Measurements from ENCODE around the gene OSBPL8.

DNA sequence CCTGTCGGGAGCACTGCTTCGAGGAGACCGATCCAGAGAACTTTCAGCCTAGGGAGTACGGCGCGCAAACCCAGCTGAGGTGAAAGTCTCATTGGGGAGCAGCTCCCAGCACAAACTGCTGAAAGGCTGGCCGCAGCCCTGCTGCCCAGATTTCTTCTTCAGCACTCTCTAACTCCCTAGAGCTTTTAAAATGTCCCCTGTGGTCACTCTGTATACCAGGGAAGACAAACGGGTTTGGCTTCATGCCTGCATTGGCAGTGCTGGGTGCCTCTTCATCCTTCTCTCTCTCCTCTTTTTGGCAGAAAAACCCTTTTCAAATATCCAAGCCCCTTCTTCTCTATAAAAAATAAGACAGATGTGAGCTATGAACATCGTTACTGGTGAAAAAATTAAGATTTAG lies 246.3 kb downstream of the OSBPL8 start:
- TF ChIP-seq MEF2A (IDR thresholded peaks at IDR 0.05; ENCODE audit: insufficient read depth, low read depth, low read length) (no peak), EZH2 (IDR thresholded peaks at IDR 0.05; ENCODE audit: borderline replicate concordance, control insufficient read depth, low read depth, low read length) (no peak), POLR2A (IDR thresholded peaks at IDR 0.05; ENCODE audit: low read depth, low read length) (no peak), ESRRA (IDR thresholded peaks at IDR 0.05; ENCODE audit: low read length) (no peak), LARP7 (IDR thresholded peaks at IDR 0.05) (no peak), BACH1 (IDR thresholded peaks at IDR 0.05; ENCODE audit: borderline replicate concordance) (no peak), MXI1 (IDR thresholded peaks at IDR 0.05; ENCODE audit: low read depth, low read length) (no peak)
- TF ChIP-seq, protein P1, sequence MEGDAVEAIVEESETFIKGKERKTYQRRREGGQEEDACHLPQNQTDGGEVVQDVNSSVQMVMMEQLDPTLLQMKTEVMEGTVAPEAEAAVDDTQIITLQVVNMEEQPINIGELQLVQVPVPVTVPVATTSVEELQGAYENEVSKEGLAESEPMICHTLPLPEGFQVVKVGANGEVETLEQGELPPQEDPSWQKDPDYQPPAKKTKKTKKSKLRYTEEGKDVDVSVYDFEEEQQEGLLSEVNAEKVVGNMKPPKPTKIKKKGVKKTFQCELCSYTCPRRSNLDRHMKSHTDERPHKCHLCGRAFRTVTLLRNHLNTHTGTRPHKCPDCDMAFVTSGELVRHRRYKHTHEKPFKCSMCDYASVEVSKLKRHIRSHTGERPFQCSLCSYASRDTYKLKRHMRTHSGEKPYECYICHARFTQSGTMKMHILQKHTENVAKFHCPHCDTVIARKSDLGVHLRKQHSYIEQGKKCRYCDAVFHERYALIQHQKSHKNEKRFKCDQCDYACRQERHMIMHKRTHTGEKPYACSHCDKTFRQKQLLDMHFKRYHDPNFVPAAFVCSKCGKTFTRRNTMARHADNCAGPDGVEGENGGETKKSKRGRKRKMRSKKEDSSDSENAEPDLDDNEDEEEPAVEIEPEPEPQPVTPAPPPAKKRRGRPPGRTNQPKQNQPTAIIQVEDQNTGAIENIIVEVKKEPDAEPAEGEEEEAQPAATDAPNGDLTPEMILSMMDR (IDR thresholded peaks at IDR 0.05 in 2 of 3, conservative IDR thresholded peaks at IDR 0.05 in 1 of 3; ENCODE audit: control insufficient read depth in 2 of 3, extremely low read depth in 1 of 3, insufficient read depth in 1 of 3, low read depth in 3 of 3, low read length in 3 of 3) = no peak
- TF ChIP-seq, protein P2, sequence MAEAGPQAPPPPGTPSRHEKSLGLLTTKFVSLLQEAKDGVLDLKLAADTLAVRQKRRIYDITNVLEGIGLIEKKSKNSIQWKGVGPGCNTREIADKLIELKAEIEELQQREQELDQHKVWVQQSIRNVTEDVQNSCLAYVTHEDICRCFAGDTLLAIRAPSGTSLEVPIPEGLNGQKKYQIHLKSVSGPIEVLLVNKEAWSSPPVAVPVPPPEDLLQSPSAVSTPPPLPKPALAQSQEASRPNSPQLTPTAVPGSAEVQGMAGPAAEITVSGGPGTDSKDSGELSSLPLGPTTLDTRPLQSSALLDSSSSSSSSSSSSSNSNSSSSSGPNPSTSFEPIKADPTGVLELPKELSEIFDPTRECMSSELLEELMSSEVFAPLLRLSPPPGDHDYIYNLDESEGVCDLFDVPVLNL (IDR thresholded peaks at IDR 0.05; ENCODE audit: low read depth, low read length) = no peak
- TF ChIP-seq, protein P3, sequence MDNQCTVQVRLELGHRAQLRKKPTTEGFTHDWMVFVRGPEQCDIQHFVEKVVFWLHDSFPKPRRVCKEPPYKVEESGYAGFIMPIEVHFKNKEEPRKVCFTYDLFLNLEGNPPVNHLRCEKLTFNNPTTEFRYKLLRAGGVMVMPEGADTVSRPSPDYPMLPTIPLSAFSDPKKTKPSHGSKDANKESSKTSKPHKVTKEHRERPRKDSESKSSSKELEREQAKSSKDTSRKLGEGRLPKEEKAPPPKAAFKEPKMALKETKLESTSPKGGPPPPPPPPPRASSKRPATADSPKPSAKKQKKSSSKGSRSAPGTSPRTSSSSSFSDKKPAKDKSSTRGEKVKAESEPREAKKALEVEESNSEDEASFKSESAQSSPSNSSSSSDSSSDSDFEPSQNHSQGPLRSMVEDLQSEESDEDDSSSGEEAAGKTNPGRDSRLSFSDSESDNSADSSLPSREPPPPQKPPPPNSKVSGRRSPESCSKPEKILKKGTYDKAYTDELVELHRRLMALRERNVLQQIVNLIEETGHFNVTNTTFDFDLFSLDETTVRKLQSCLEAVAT (IDR thresholded peaks at IDR 0.05) = no peak

Measured in GM12878 (cell line).